Adrenal gland (tissue), 5 donors: Measurements from ENCODE around the gene MARK1.

Experiments used
- POLR2A ChIP-seq, 2 donors: fragments of 450-650 bp; IDR thresholded peaks; one replicate each; pipeline ENCODE4 v1.6.1; 2017; ENCODE audit warnings: antibody characterized with exemption in 2 of 2, mild to moderate bottlenecking in 2 of 2, moderate library complexity in 1 of 2
- TF ChIP-seq, protein P1 (sequence below), 6 experiments: fragments of 450-650 bp in 4 of 6; fragments of 200-600 bp in 2 of 6; sonication (generic) in 1 of 6; IDR thresholded peaks; 1 replicate in 5 of 6; 2 replicates in 1 of 6; pipeline versions ENCODE4 v1.5.1 to v1.8.0; 2016 to 2021; ENCODE audit warnings: antibody characterized with exemption in 6 of 6, mild to moderate bottlenecking in 2 of 6, moderate library complexity in 1 of 6
- donor health status: DM: no; HTN: no; CAD: no.

GRCh38 chr1:220498188-220498587 lies 29.7 kb upstream of the MARK1 start:
- TF ChIP-seq POLR2A (IDR thresholded peaks at IDR 0.05) = no peak
- TF ChIP-seq, protein P1, sequence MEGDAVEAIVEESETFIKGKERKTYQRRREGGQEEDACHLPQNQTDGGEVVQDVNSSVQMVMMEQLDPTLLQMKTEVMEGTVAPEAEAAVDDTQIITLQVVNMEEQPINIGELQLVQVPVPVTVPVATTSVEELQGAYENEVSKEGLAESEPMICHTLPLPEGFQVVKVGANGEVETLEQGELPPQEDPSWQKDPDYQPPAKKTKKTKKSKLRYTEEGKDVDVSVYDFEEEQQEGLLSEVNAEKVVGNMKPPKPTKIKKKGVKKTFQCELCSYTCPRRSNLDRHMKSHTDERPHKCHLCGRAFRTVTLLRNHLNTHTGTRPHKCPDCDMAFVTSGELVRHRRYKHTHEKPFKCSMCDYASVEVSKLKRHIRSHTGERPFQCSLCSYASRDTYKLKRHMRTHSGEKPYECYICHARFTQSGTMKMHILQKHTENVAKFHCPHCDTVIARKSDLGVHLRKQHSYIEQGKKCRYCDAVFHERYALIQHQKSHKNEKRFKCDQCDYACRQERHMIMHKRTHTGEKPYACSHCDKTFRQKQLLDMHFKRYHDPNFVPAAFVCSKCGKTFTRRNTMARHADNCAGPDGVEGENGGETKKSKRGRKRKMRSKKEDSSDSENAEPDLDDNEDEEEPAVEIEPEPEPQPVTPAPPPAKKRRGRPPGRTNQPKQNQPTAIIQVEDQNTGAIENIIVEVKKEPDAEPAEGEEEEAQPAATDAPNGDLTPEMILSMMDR (IDR thresholded peaks at IDR 0.05) = no peak
